Adrenal gland (tissue), 12 donors: ENCODE results near the gene AFDN. TPM values are rescaled to one million over a fixed set of nuclear protein-coding genes. Genes with fewer than 3 reads are reported as not detected.

ENCODE experiments used
- DNase-seq, 7 donors: peaks; one replicate each; pipeline ENCODE4 v3.0.0-alpha.2; 2019 to 2020
- H3K27ac ChIP-seq, 5 donors: fragments of 200-600 bp; sonication (generic) in 4 of 5; 1 replicate in 3 of 5; 2 replicates in 2 of 5; pipeline versions ENCODE4 v1.5.1 to v1.8.0; 2016 to 2020; ENCODE audit warnings: mild to moderate bottlenecking in 1 of 5
- H3K27me3 ChIP-seq: fragments of 200-600 bp; 2 replicates; pipeline ENCODE4 v1.8.0; 2021
- H3K36me3 ChIP-seq, 2 donors: fragments of 200-600 bp; replicated peaks in 1 of 2; 1 replicate in 1 of 2; 2 replicates in 1 of 2; pipeline versions ENCODE4 v1.5.1 to v1.8.0; 2018 to 2022
- H3K4me1 ChIP-seq, 2 donors: fragments of 200-600 bp; replicated peaks in 1 of 2; 1 replicate in 1 of 2; 2 replicates in 1 of 2; pipeline versions ENCODE4 v1.5.1 to v1.8.0; 2018 to 2021
- H3K4me3 ChIP-seq, 4 donors: fragments of 200-600 bp; sonication (generic) in 3 of 4; one replicate each; pipeline ENCODE4 v1.5.1; 2016 to 2018
- H3K9me3 ChIP-seq, 3 donors: fragments of 200-600 bp; sonication (generic) in 1 of 3; replicated peaks in 1 of 3; 1 replicate in 2 of 3; 2 replicates in 1 of 3; pipeline versions ENCODE4 v1.5.1 to v1.8.0; 2016 to 2021
- CTCF ChIP-seq, 6 experiments: fragments of 450-650 bp in 4 of 6; fragments of 200-600 bp in 2 of 6; sonication (generic) in 1 of 6; IDR thresholded peaks; 1 replicate in 5 of 6; 2 replicates in 1 of 6; pipeline versions ENCODE4 v1.5.1 to v1.8.0; 2016 to 2021; ENCODE audit warnings: antibody characterized with exemption in 6 of 6, mild to moderate bottlenecking in 2 of 6, moderate library complexity in 1 of 6
- POLR2A ChIP-seq, 2 donors: fragments of 450-650 bp; IDR thresholded peaks; one replicate each; pipeline ENCODE4 v1.6.1; 2017; ENCODE audit warnings: antibody characterized with exemption in 2 of 2, mild to moderate bottlenecking in 2 of 2, moderate library complexity in 1 of 2
- WGBS, 4 donors: extraction: QIAGEN DNeasy Blood & Tissue Kit in 2 of 4; methylation state at CpG; one replicate each; pipeline versions ENCODE4 v1.1.5 to v1.1.7; 2013 to 2017; 5-methylcytosine and 5-hydroxymethylcytosine counted together
- intact Hi-C, 2 donors: fragments of 100-400 bp; cut with DNase I; formaldehyde crosslinking; loops; one replicate each; pipeline versions ENCODE4 v1.14.1 to v1.15.0; 2022 to 2023
- polyA plus RNA-seq, 3 donors: library from polyadenylated mRNA; stranded (reverse); fragments of 200-250 nt in 2 of 3; fragments of 350-450 nt in 1 of 3; fragmentation: Illumina TruSeq in 1 of 3; extraction: RNeasy Lipid Tissue Mini Kit (QIAGEN cat#74804) in 1 of 3; gene quantifications; one replicate each; pipeline ENCODE4 v1.2.3, GENCODE V29; 2013 to 2014
- total RNA-seq, 9 donors: library from RNA; depleted of rRNA in 4 of 9; stranded (reverse); fragments of >200 nt in 4 of 9; fragments of 120-200 nt in 1 of 9; fragmentation: NEBNext Ultra II Directional in 1 of 9; extraction: Animal tissue kit (Norgen Biotek cat#: 25700) in 1 of 9; gene quantifications; one replicate each; pipeline versions ENCODE4 v1.1.0 to v1.2.4, GENCODE V29; 2013 to 2023
- donor health status: healthy with polysubstance abuse.
- donor health status: Bipolar disorder and iron deficiency.
- donor health status: DM: yes; HTN: yes; CAD: no.
- donor health status: DM: no; HTN: no; CAD: no.
- donor health status: DM: no; HTN: no; CAD: no.
- donor health status: DM: yes; HTN: yes; CAD: no.

Gene AFDN
- total and polyA plus RNA-seq, 12 donors = 15.2 to 47.1 (median 39.3) TPM

DNA sequence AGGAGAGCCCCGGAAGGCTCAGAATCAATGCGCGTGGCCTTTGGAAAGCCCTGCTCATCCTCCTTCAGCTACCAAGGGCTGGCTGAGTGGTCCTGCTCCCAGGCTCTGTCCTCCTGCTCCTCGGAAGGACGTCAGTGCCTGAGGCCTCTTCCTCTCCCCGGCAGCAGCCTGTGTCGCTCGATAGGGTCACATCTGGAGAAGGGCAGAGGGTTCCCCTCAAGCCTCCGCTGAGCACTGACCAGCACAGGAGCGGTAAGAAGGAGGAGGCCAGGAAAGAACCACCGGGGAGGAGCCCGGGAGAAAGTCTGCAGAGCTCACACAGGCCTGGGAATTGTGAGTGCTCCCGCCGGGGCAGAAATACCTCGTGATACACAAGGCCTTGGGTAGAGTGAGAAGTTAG is 192.0 kb downstream of the AFDN start:
- Histone ChIP-seq H3K4me1 (peaks cover 0 to 5% of the 10 kb centered on the region in 2 donors), H3K4me3 (no peak overlapping the region), H3K27me3 (no peaks in the 10 kb centered on the region), H3K27ac (no peak overlapping the region), H3K36me3 (no peaks in the 10 kb centered on the region), H3K9me3 (no peaks in the 10 kb centered on the region)
- intact Hi-C loops = no loop called here
- TF ChIP-seq POLR2A (IDR thresholded peaks at IDR 0.05) = no peak
- TF ChIP-seq CTCF (IDR thresholded peaks at IDR 0.05) = no peak
- 78 to 87% (median 84%) methylated on average over 7 to 15 of the region's 15 CpGs for WGBS, 4 donors
- peak in 1 of 7 donors; percentile 11 for DNase-seq

- WGBS, 4 donors = 84 to 86% (median 85%) methylated on average over 8 of the region's 8 CpGs
- Histone ChIP-seq H3K9me3 (no peaks in the 10 kb centered on the region), H3K4me3 (no peak overlapping the region), H3K27ac (no peak overlapping the region), H3K27me3 (no peaks in the 10 kb centered on the region), H3K36me3 (no peaks in the 10 kb centered on the region), H3K4me1 (no peaks in the 10 kb centered on the region)
- TF ChIP-seq CTCF (IDR thresholded peaks at IDR 0.05) (no peak), POLR2A (IDR thresholded peaks at IDR 0.05) (no peak)
- DNase-seq = peak in 1 of 7 donors; percentile 14
- intact Hi-C loops = no loop called here
These were observed 193.5 kb downstream of the AFDN start for GRCh38 chr6:168020242-168020641.

- Histone ChIP-seq H3K36me3 (no peaks in the 10 kb centered on the region), H3K27me3 (no peaks in the 10 kb centered on the region), H3K4me1 (no peaks in the 10 kb centered on the region), H3K9me3 (no peaks in the 10 kb centered on the region), H3K4me3 (no peak overlapping the region), H3K27ac (no peak overlapping the region)
- no peak for DNase-seq
- TF ChIP-seq POLR2A (IDR thresholded peaks at IDR 0.05) (no peak), CTCF (IDR thresholded peaks at IDR 0.05) (no peak)
- intact Hi-C loops = no loop called here
- 74 to 80% (median 78%) methylated on average over 5 of the region's 5 CpGs for WGBS, 4 donors
These were observed 194.9 kb downstream of the AFDN start for GRCh38 chr6:168021581-168021980.

Other genes starting within 250 kb of the AFDN start
- not detected for gene KIF25, start 170.8 kb downstream of the AFDN start, total RNA-seq
- under 1 TPM in 2 of 3 donors, not detected in 1; 0.44 to 0.97 TPM for gene KIF25, start 170.8 kb downstream of the AFDN start, polyA plus RNA-seq